Glutamatergic neuron (in vitro differentiated cells): ENCODE measurements around the gene NATD1. TPM values are rescaled to one million over a fixed set of nuclear protein-coding genes. Genes with fewer than 3 reads are reported as not detected.
A peak's percentile ranks its signal among the peaks of the same experiment; 100 is the strongest.

Experiments used
- DNase-seq: peaks from one replicate; pipeline ENCODE4 v3.0.0; 2022
- H3K27ac Mint-ChIP-seq: one replicate; pipeline ENCODE4 v1.8.0; 2020; ENCODE audit warnings: mild to moderate bottlenecking, mixed read lengths, inconsistent platforms; ENCODE audit not compliant: unreplicated experiment
- H3K27me3 Mint-ChIP-seq: one replicate; pipeline ENCODE4 v1.8.0; 2020; ENCODE audit warnings: mild to moderate bottlenecking, moderate library complexity, mixed read lengths, inconsistent platforms; ENCODE audit not compliant: unreplicated experiment
- H3K36me3 Mint-ChIP-seq: one replicate; pipeline ENCODE4 v1.8.0; 2020; ENCODE audit warnings: mild to moderate bottlenecking, mixed read lengths, inconsistent platforms; ENCODE audit not compliant: unreplicated experiment
- H3K4me1 Mint-ChIP-seq: one replicate; pipeline ENCODE4 v1.8.0; 2020; ENCODE audit warnings: mild to moderate bottlenecking, low read depth, mixed read lengths, inconsistent platforms; ENCODE audit not compliant: unreplicated experiment
- H3K4me3 Mint-ChIP-seq: one replicate; pipeline ENCODE4 v1.8.0; 2020; ENCODE audit warnings: mild to moderate bottlenecking, mixed read lengths, inconsistent platforms; ENCODE audit not compliant: unreplicated experiment
- H3K9me3 Mint-ChIP-seq: one replicate; pipeline ENCODE4 v1.8.0; 2020; ENCODE audit warnings: mild to moderate bottlenecking, moderate library complexity, mixed read lengths, inconsistent platforms; ENCODE audit not compliant: unreplicated experiment
- total RNA-seq: library from RNA; stranded (reverse); fragmentation: NEBNext Ultra II Directional; extraction: Animal tissue kit (Norgen Biotek cat#: 25700); gene quantifications from one replicate; pipeline ENCODE4 v1.2.1, GENCODE V29; 2021; ENCODE audit not compliant: unreplicated experiment
- TF ChIP-seq, protein P1 (sequence below): fragments of 200-600 bp; sonication (generic); IDR thresholded peaks from one replicate; pipeline ENCODE4 v1.5.0; 2021; ENCODE audit not compliant: partially characterized antibody, unreplicated experiment

NATD1 gene
- total RNA-seq, 1 donor from 2014 or later = 45.9 TPM

DNA sequence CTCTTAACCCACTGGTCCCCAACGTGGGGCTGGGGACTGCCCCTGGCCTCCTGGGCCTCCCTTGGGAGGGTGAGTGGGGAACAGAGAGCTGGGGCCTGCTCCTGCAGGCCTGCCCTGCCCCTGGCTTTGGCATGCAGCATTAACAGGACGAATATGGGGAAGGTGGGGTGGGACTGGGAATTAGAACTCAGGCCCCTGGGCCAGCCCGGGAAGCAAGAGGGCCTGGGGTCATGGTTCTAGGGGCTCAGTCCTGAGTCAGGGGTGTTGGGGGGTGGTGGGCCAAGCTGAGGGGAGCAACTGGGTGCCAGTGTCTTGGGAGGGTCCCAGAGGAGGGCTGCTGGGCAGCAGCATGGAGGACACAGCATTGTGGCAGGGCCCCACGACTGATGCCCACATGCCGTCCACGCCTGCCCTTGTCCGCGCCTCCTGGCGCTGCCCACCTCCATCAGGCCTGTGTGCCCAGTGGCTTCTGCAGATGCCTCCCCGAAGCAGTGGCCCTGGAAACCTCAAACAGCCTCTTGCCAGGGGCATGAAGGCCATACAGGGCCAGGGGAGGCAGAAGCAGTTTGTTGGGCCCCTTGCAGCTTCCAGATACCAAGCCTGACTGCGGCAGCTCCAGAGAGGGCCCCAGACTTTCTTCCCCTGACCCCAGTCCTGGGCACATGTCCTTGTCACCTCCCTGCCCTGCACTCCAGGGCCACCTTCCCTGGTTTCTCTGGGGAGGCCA lies 36.1 kb upstream of the NATD1 start:
- TF ChIP-seq, protein P1, sequence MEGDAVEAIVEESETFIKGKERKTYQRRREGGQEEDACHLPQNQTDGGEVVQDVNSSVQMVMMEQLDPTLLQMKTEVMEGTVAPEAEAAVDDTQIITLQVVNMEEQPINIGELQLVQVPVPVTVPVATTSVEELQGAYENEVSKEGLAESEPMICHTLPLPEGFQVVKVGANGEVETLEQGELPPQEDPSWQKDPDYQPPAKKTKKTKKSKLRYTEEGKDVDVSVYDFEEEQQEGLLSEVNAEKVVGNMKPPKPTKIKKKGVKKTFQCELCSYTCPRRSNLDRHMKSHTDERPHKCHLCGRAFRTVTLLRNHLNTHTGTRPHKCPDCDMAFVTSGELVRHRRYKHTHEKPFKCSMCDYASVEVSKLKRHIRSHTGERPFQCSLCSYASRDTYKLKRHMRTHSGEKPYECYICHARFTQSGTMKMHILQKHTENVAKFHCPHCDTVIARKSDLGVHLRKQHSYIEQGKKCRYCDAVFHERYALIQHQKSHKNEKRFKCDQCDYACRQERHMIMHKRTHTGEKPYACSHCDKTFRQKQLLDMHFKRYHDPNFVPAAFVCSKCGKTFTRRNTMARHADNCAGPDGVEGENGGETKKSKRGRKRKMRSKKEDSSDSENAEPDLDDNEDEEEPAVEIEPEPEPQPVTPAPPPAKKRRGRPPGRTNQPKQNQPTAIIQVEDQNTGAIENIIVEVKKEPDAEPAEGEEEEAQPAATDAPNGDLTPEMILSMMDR = no peak
- no peak for DNase-seq
- H3K27ac Mint-ChIP-seq = no peak overlapping the region
- peaks cover 4% of the 10 kb centered on the region for H3K36me3 Mint-ChIP-seq
- no peak overlapping the region for H3K4me3 Mint-ChIP-seq
- H3K27me3 Mint-ChIP-seq = peaks cover 15% of the 10 kb centered on the region
- peaks cover 20% of the 10 kb centered on the region for H3K4me1 Mint-ChIP-seq
- H3K9me3 Mint-ChIP-seq = peaks cover 16% of the 10 kb centered on the region

DNA sequence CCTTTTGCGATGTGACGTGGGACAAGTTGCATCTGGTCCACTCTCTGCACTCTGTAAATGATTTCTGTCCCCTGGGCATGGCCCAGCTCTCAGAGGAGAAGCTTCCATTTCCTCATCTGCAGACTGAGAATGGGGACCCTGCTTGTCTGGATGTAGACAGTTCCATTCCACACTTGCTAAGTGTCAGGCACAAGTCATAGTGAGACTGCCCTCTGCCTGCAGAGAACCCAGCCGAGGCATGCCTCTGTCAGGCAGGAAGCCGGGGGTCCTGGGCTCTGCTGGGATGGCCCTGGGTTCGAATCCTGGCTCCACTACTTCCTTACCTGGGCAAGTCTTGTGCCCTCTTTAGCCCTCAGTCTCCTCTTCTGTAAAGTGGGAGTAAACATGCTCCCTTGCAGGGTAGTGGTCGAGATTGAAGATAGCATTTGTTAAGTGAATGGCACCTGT lies 35.4 kb upstream of the NATD1 start:
- Mint-ChIP-seq H3K27me3 (peaks cover 9% of the 10 kb centered on the region), H3K9me3 (peaks cover 16% of the 10 kb centered on the region), H3K27ac (no peak overlapping the region), H3K36me3 (peaks cover 4% of the 10 kb centered on the region), H3K4me3 (peak overlapping the region; percentile 49), H3K4me1 (peaks cover 20% of the 10 kb centered on the region)
- TF ChIP-seq, protein P1 = no peak
- DNase-seq = no peak

DNA sequence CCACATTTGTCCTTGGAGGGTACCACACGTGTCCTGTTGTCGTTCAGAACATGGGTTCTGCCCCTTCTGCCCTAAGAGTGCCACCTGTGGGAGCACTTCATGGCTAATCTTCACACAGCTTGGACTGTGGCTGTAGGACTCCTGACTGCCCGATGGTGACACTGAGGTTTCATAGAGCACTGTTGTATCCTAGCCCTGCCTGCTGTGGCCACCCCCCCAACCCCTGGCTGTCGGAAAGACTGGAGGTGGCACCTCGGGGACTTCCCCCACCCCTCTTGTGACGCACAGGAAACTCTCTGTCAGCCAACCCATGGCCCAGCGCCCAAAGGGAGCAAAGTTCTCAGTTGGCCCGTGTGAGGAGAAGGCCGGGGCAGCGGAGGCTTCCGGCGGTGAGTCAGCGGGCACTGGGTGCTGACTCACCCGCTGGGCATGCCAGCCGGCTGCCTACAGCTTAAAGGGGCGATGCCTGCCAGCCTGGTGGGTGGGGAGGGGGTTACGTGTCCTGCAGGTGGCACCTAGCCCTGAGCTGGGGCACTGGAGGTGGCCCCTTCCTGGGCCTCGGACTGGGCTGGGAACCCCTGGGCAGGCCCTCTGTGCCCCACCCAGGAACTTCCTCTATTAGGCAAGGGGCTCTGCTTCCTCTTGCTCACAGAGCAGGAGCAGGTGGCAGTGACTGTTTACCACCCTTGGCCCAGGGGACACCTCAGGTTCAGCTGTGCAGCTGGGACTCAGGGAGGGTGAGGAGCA lies 34.7 kb upstream of the NATD1 start:
- H3K36me3 Mint-ChIP-seq = peaks cover 4% of the 10 kb centered on the region
- H3K4me3 Mint-ChIP-seq = peak overlapping the region; percentile 49
- H3K27me3 Mint-ChIP-seq = peaks cover 12% of the 10 kb centered on the region
- no peak for DNase-seq
- peaks cover 21% of the 10 kb centered on the region for H3K4me1 Mint-ChIP-seq
- TF ChIP-seq, protein P1 = no peak
- H3K9me3 Mint-ChIP-seq = peaks cover 17% of the 10 kb centered on the region
- no peak overlapping the region for H3K27ac Mint-ChIP-seq

DNA sequence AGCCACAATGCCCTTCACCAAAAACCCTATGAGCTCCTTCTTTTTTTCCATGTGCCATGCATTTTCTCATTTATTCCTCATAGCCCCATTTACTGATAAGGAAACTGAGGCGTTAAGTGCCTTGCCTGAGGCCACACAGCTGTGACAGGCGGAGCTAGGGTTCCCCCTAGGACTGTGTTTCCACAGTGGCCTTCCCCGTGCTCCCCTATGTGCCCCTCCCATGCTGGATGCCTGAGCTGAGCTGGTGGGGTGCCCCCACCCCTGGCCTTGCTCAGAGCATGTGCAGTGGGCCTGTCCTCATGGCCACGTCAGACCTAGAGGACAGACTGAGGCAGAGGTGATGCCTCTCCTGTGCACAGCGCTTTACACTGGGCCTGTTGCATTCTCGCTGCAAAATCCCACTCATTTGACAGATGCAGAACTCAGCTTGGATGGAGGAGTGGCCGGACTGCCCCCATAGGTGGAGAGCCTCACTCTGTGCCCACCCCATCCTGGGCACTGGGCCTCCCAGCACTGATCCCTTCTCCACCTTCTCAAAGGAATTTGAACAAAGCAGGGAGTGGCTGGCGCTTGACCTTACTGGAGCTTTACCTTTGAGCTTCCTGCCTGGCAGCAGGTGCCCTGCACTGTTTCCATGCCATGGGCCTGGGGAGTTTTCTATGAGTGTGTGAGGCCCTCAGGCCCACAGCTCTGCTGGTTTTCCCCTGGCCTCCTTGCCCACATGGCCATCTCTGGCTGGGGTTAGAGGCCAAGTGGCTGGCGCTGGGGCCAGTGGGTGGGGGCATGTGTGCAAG lies 33.9 kb upstream of the NATD1 start:
- Mint-ChIP-seq H3K4me1 (peaks cover 25% of the 10 kb centered on the region), H3K4me3 (peak overlapping the region; percentile 91), H3K27me3 (peaks cover 12% of the 10 kb centered on the region), H3K36me3 (peaks cover under 1% of the 10 kb centered on the region), H3K9me3 (peaks cover 18% of the 10 kb centered on the region), H3K27ac (no peak overlapping the region)
- TF ChIP-seq, protein P1 = no peak
- DNase-seq = no peak
